Measurements from ENCODE around the gene GARNL3.

GARNL3 gene

DNA sequence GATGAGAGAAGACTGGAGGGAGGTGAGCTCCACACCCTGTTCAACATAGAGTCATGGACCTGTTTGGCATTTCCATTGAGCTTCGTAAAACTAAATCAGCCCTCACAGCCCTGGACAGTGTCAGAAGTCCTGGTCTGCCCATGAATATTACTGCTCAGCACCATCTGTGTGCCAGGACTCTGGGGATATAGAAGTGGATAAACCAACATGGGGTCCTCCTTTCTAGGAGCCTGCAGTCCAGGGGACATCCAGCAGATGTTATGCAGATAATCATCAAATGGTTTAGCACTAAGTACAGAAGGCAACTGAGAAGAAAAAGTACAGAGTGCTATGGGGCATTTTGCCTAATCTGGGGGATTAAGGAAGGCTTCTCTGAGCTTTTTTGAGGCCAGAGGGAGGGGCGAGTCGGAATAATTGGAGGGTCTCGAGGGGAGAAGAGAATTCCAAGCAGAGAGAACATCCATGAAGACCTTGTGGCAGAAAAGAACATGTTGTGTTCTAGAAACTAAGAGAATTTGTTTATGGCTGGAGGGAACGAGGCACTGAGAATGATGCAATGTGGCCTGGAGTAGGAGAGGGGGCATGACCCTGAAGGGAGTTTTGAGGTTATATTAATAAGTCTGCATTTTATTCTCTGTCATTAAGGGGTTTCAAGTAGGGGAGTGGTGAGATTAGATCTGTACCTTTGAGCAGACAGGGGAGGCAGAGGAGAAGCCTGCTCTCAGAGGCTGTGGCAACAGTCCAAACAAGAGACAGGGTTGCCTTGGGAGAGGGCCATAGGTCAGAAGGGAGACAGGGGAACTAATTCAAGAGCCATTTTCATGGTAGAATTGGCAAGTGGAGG lies 68.9 kb downstream of the GARNL3 start:
- H3K27ac Mint-ChIP-seq = no peak overlapping the region
- peaks cover 4% of the 10 kb centered on the region for H3K27me3 Mint-ChIP-seq
- no peak overlapping the region for H3K4me3 Mint-ChIP-seq
- no peaks in the 10 kb centered on the region for H3K4me1 Mint-ChIP-seq (ENCODE audit: low read depth)
- no peaks in the 10 kb centered on the region for H3K9me3 Mint-ChIP-seq
- no peaks in the 10 kb centered on the region for H3K36me3 Mint-ChIP-seq (ENCODE audit: low read depth)

DNA sequence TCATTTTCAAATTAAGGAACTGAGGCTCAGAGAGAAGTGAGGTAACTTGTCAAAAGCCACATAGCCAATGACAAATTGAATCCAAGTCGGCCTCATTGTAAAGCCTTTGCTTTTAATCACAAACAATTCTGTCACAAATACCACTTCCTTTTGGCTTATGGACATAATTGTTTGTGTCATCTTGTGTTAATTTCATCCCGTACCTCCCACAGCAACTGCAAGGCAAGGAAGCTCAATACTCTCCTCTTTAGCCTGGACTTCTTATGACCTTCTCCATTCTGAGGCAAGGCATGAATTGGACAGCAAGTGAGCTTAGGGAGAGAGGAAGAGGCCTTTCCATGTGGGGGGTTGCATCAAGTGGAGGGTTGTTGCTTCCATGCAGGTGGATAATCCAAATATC lies 70.2 kb downstream of the GARNL3 start:
- Mint-ChIP-seq H3K4me1 (ENCODE audit: low read depth) (no peaks in the 10 kb centered on the region), H3K9me3 (no peaks in the 10 kb centered on the region), H3K4me3 (no peak overlapping the region), H3K36me3 (ENCODE audit: low read depth) (no peaks in the 10 kb centered on the region), H3K27me3 (peaks cover 4% of the 10 kb centered on the region), H3K27ac (no peak overlapping the region)

DNA sequence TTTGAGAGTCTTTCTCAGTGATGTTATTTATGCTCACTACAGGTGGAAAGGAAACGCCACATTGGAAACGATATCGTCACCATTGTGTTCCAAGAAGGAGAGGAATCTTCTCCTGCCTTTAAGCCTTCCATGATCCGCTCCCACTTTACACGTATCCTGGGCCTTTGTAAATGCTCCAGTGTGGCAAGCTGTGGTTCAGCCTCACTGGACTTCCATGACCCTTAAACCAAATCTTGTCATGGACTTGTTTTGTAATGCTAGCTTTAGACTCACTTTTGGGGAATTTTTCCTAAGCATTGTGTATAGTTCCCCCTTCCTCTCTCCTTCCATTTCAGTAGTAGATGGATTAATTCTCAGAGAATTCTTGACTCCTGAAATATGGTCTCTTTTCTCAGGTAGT lies 71.5 kb downstream of the GARNL3 start:
- H3K4me1 Mint-ChIP-seq (ENCODE audit: low read depth) = no peaks in the 10 kb centered on the region
- no peaks in the 10 kb centered on the region for H3K27me3 Mint-ChIP-seq
- H3K27ac Mint-ChIP-seq = no peak overlapping the region
- H3K36me3 Mint-ChIP-seq (ENCODE audit: low read depth) = no peaks in the 10 kb centered on the region
- no peak overlapping the region for H3K4me3 Mint-ChIP-seq
- no peaks in the 10 kb centered on the region for H3K9me3 Mint-ChIP-seq

DNA sequence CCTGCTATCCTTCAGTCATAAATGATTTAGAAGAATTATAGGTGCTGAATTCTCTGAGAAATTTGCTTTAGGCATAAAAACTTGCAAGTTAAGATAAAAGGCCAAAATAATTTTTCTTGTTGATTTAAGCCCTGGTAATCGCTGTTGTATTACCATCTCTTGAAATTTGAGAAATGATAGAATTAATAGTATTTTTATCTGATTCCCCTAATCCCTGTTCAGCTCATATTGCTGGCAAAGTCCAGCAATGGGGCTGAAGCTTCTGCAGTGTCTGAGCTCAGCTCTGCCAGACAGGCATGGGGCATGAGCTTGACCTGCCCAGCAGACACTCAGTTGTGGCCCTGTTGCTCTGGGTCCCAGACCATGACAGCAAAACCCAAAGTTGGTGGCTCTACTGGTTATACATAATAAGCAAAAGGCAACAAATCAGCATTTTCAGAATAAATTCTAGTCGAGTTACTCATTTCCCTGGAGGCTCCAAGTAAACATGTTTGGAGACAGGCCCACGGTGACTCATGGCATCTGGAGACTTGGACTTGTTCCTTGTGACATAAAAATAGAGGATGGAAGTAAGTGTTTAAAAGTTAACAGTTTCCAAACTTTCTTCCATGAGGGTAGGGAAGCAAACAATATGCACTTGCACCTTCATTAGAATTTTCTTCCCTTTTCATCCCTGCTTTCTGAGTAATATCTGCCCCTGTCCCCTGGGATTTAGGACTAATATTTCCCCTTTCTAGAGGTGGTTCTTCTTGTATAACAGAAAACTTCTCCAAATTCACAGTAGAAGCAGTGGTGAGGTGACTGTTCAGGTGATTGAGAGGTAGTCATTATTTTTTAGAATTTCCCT lies 72.2 kb downstream of the GARNL3 start:
- Mint-ChIP-seq H3K27ac (no peak overlapping the region), H3K4me3 (no peak overlapping the region), H3K27me3 (no peaks in the 10 kb centered on the region), H3K4me1 (ENCODE audit: low read depth) (no peaks in the 10 kb centered on the region), H3K36me3 (ENCODE audit: low read depth) (no peaks in the 10 kb centered on the region), H3K9me3 (no peaks in the 10 kb centered on the region)

DNA sequence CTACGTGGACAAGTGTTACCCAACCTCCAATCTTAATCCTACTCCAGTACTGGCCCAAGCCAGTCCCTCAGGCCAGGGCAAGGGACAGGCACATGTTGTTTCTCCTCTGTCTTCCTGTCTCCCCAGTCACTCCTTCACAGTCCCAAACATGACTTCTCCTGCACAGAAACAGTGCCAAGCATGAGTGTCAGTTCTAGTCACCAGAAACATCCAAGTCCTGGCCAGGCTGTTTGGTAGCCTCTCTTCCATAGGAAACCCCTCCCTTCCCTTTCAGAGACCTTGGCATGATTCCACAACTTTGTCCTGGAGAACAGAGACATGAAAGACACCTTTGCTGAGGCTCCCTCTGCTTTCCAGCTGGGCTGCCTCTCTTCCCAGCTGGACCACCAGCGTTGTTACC lies 76.1 kb downstream of the GARNL3 start:
- H3K4me3 Mint-ChIP-seq = no peak overlapping the region
- no peaks in the 10 kb centered on the region for H3K36me3 Mint-ChIP-seq (ENCODE audit: low read depth)
- no peaks in the 10 kb centered on the region for H3K4me1 Mint-ChIP-seq (ENCODE audit: low read depth)
- H3K27me3 Mint-ChIP-seq = peaks cover 4% of the 10 kb centered on the region
- H3K27ac Mint-ChIP-seq = no peak overlapping the region
- no peaks in the 10 kb centered on the region for H3K9me3 Mint-ChIP-seq

DNA sequence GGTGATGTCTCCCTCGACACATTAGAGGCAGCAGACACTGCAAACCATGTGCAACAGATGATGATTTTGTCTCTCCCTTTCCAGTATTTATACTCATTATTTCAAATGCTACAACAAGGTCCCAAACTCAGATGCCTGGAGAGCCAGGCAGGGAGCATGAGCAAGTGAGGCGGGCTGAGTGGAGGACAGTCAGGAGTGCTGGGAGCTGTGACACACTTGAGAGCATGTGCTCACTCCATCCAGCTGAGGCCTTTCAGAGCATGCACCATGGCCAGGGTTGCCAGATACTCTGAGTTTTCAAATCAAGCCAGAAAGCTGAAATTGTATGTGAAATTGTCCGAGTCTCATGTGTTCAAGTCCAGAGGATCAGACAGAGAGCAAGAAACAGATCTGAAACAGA lies 76.6 kb downstream of the GARNL3 start:
- Mint-ChIP-seq H3K4me1 (ENCODE audit: low read depth) (no peaks in the 10 kb centered on the region), H3K4me3 (no peak overlapping the region), H3K36me3 (ENCODE audit: low read depth) (no peaks in the 10 kb centered on the region), H3K27ac (no peak overlapping the region), H3K9me3 (no peaks in the 10 kb centered on the region), H3K27me3 (peaks cover 4% of the 10 kb centered on the region)

DNA sequence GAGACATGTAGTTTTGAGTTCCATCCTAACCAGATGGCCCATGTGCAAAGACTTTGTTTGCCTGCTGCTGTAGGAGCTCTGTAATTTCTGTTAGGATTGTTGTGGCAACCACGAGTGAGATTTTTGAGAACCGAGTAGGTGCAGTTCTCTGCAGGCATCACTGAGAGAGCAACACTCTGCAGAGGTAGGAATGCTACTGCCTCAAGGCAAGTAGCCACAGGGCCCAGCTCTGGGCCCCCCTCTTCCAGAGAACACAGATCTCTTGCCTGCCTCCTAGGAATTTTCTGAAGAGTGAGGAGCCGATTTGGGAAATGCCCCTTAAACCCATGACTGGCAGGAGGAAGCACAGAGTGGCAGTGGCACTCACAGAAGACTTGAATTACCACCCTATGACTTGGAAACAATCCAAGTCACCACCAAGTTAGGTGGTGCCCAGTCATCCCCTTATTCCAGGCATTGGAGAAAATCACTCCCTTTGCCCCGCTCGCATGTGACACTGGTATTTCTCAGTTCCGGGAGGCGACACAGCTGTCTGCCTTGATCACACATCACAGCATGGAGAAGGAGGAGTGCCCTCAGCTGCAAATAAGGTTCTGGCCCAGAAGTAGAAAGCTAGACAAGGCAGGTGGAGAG lies 79.9 kb downstream of the GARNL3 start:
- H3K4me3 Mint-ChIP-seq = no peak overlapping the region
- H3K27me3 Mint-ChIP-seq = peaks cover 4% of the 10 kb centered on the region
- H3K36me3 Mint-ChIP-seq (ENCODE audit: low read depth) = no peaks in the 10 kb centered on the region
- H3K9me3 Mint-ChIP-seq = no peaks in the 10 kb centered on the region
- no peak overlapping the region for H3K27ac Mint-ChIP-seq
- H3K4me1 Mint-ChIP-seq (ENCODE audit: low read depth) = no peaks in the 10 kb centered on the region

DNA sequence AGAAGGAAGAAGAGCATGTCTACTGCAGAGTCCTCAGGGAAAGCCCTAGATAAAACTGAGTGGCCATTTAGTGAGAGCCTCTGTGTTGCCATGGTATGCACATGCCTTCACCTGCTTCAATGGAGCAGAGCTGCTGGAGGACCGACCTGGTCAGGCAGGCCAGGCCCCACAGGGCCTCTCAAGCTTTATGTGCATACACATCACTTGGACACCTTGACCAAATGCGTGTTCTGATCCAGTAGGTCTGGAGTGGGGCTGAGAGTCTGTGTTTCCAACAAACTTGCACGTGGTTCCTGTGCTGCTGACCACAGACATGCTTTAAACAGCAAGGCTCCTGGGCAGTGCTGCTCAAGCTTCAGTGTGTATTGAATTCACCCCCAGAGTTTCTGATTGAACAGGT lies 81.0 kb downstream of the GARNL3 start:
- Mint-ChIP-seq H3K27ac (no peak overlapping the region), H3K4me3 (no peak overlapping the region), H3K9me3 (no peaks in the 10 kb centered on the region), H3K27me3 (peaks cover 5% of the 10 kb centered on the region), H3K36me3 (ENCODE audit: low read depth) (no peaks in the 10 kb centered on the region), H3K4me1 (ENCODE audit: low read depth) (no peaks in the 10 kb centered on the region)

DNA sequence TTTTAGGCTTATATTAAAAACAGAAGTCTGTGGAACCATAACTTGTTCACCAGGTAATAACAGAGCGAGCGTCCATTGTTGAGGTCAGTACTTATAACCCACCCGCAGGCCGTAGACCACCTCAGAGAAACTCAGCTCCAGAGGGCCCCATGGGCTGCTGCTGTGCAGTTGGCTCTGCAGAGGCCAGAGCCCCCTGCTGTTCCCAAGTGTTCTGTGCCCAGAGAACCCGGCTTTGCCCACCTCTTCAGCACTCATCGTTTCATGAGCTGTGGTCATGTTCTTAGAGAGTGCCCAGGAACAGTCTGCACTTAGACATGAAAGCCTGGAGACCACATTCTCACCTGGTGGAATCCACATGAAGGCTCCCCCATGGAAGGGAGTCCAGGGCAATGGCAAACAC lies 82.0 kb downstream of the GARNL3 start:
- Mint-ChIP-seq H3K9me3 (no peaks in the 10 kb centered on the region), H3K36me3 (ENCODE audit: low read depth) (no peaks in the 10 kb centered on the region), H3K27me3 (peaks cover 12% of the 10 kb centered on the region), H3K4me3 (no peak overlapping the region), H3K4me1 (ENCODE audit: low read depth) (no peaks in the 10 kb centered on the region), H3K27ac (no peak overlapping the region)

DNA sequence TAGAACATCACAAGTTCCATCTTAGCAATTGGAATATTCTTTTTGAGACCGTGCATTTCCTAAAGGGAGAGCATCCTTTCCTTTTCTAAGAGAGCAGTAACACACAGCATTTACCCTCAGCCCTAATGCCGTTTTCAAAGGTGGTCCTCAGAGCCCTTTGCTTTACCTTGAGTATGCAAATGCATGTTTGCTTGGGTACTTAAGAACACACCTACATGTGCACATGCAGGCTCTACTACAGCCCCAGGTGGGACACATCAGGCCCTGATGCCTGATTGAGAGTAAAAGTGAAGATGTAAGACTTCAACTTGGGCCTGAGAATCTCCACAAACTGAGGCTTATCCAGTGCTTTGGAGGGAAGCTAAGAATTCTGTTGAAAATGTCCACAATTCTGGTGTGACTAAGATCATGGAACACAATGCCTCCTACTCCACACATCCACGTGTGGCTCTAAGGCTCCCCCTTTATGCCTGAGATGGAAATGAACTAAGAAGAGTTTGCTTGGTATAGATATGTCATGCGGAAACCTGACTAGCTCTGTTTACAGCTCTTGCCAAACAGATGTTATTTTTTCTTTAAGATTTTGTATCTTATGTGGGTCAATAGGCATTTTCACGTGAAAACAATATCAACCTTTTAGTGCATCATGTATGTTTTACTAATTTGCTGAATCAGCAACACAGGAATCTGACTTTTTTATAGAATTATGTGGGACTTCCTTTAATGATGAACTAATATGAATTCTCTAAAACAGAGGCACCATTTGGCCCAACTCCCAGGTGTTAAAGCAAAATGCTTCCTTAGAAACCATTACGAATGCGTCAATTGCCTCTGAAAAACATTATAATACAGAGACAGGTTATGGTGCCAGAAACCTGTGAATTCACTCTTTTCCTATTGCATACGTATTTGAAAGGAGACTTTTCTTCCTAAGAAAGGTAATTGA lies 83.5 kb downstream of the GARNL3 start:
- Mint-ChIP-seq H3K9me3 (no peaks in the 10 kb centered on the region), H3K4me1 (ENCODE audit: low read depth) (no peaks in the 10 kb centered on the region), H3K36me3 (ENCODE audit: low read depth) (no peaks in the 10 kb centered on the region), H3K27me3 (peaks cover 24% of the 10 kb centered on the region), H3K4me3 (no peak overlapping the region), H3K27ac (no peak overlapping the region)

DNA sequence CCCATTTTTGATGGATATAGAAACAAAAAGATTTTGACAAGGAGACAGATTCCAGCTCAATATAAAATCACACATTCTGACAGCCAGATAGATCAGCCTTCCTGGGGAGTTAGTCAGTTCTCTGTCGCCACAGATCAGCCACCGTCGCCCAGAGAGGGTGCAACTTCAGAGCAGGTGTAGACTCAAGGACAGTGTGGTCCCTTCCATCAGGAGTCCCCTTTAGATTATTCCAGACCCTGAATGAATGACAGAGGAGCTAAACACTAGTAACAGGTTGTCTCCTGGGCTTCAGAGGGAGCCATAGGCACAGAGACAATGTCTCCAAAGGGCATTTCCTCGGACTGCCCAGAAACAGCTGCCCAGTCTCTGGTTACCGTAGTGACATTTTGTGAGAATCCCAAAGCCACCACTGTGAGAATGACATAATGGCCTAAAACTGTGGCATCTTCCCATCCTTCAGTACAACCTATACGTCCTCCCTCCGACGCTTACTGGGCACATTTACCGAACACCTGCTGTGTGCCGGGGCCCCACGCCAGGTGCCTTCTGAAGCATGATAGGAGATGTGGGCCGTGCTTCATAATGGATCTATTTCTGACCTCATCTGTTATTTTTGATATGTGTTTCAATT lies 85.0 kb downstream of the GARNL3 start:
- no peaks in the 10 kb centered on the region for H3K4me1 Mint-ChIP-seq (ENCODE audit: low read depth)
- H3K36me3 Mint-ChIP-seq (ENCODE audit: low read depth) = no peaks in the 10 kb centered on the region
- H3K4me3 Mint-ChIP-seq = no peak overlapping the region
- no peak overlapping the region for H3K27ac Mint-ChIP-seq
- no peaks in the 10 kb centered on the region for H3K9me3 Mint-ChIP-seq
- H3K27me3 Mint-ChIP-seq = peaks cover 30% of the 10 kb centered on the region

DNA sequence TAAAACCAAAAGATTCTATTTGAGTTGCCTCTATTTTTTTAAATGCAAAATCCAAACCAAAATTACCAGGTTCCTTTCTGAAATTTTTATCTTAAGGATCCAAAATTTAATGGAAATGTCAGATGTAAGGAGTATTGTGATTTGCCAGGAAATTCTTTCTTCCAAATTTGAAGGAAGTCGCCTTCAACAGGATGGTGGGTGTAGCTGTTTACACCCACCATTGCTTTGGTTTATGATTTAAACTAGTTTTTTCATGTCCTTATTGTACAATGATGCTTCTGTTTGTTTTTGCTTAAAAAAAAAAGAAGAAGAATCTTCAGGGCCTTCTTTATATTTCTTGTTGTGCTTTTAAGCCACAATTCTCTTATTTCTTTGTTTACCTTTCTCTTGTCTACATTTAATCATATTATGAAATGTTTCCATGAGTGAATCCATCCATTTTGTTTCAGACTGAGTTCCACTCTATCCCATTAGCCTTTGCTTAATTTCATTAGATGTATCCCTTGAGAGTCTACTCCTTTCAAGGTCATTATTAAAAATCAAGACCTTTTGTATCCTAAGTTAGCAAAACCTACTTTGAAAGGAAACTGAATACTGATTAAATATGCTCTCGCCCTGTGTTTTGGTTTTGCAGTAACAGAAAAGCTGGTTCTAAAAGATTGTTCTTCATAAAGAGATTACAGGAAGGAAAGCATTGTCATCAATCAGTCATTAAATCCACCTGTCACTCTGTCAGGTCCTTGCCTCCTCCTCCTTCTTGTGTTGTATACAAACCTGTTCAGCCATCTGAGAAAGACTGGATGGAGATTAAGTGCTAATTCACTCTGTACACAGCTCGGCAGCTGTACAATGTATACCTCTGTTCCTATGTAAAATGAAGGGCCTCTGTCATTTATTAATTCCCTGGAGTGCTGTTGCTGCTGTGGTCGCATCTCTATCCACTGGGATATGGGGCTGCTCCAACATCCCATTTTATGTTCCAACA lies 86.9 kb downstream of the GARNL3 start:
- H3K9me3 Mint-ChIP-seq = no peaks in the 10 kb centered on the region
- H3K36me3 Mint-ChIP-seq (ENCODE audit: low read depth) = no peaks in the 10 kb centered on the region
- H3K4me3 Mint-ChIP-seq = no peak overlapping the region
- H3K27me3 Mint-ChIP-seq = peaks cover 39% of the 10 kb centered on the region
- no peaks in the 10 kb centered on the region for H3K4me1 Mint-ChIP-seq (ENCODE audit: low read depth)
- H3K27ac Mint-ChIP-seq = no peak overlapping the region

DNA sequence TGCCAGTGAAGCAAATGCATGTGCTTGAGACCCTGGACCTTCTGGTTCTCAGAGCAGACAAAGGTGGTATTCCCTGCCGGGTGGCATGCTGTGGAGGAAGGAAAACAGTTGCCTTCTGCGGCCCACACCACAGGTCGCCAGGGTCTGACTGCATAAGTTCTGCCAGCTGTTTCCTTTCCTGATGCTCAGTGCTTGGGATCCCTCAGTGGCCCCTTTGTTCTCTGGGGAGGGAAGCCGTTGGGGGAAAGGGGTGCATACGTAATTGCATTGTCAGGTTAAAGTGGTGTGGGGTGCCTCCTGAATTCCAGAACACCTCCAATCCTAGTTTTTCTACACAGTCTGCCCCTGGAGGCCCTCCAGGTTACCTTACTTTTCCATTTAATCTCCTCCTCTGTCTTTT lies 89.3 kb downstream of the GARNL3 start:
- Mint-ChIP-seq H3K4me3 (no peak overlapping the region), H3K36me3 (ENCODE audit: low read depth) (no peaks in the 10 kb centered on the region), H3K4me1 (ENCODE audit: low read depth) (no peaks in the 10 kb centered on the region), H3K27ac (no peak overlapping the region), H3K9me3 (no peaks in the 10 kb centered on the region), H3K27me3 (peaks cover 39% of the 10 kb centered on the region)
